ENCODE data around the gene TMEM272.

GRCh38 chr13:51845574-51846318 lies 769 bp upstream of the TMEM272 start:
- no peak for TF ChIP-seq TARDBP (IDR thresholded peaks at IDR 0.05)
- no peak for TF ChIP-seq SP1 (IDR thresholded peaks at IDR 0.05)

Measured in HEK293T (cell line).